ENCODE measurements around the gene CD2AP. TPM values are rescaled to one million over a fixed set of nuclear protein-coding genes. Genes with fewer than 3 reads are reported as not detected.

Gene CD2AP
- total RNA-seq, 4 donors from 2014 or later = 23.4 to 33.9 (median 30.4) TPM

GRCh38 chr6:47453372-47453936 is 24.1 kb upstream of the CD2AP start:
- no peak for TF ChIP-seq POLR2A (IDR thresholded peaks at IDR 0.05)
- no peak for TF ChIP-seq CTCF (IDR thresholded peaks at IDR 0.05)
- DNase-seq = no peak
- 84 to 89% methylated on average over 4 of the region's 4 CpGs for WGBS, 2 donors
- H3K4me1 ChIP-seq = no peaks in the 10 kb centered on the region
- no peak overlapping the region for H3K4me3 ChIP-seq
- intact Hi-C loops (cut with DNase I) = no loop called here
- no peaks in the 10 kb centered on the region for H3K9me3 ChIP-seq
- H3K36me3 ChIP-seq = no peaks in the 10 kb centered on the region
- no peak overlapping the region for H3K27ac ChIP-seq
- no peaks in the 10 kb centered on the region for H3K27me3 ChIP-seq

- Histone ChIP-seq H3K4me3 (no peak overlapping the region), H3K27me3 (no peaks in the 10 kb centered on the region), H3K36me3 (no peaks in the 10 kb centered on the region), H3K9me3 (no peaks in the 10 kb centered on the region), H3K27ac (no peak overlapping the region), H3K4me1 (no peaks in the 10 kb centered on the region)
- intact Hi-C loops (cut with DNase I) = no loop called here
- 84 to 85% methylated on average over 6 of the region's 6 CpGs for WGBS, 2 donors
- TF ChIP-seq POLR2A (IDR thresholded peaks at IDR 0.05) = no peak
- TF ChIP-seq CTCF (IDR thresholded peaks at IDR 0.05) = no peak
- no peak for DNase-seq
Observed at GRCh38 chr6:47454713-47455396, 22.7 kb upstream of the CD2AP start.

- Histone ChIP-seq H3K4me3 (no peak overlapping the region), H3K27ac (no peak overlapping the region), H3K4me1 (no peaks in the 10 kb centered on the region), H3K36me3 (no peaks in the 10 kb centered on the region), H3K9me3 (no peaks in the 10 kb centered on the region), H3K27me3 (no peaks in the 10 kb centered on the region)
- TF ChIP-seq POLR2A (IDR thresholded peaks at IDR 0.05) (no peak), CTCF (IDR thresholded peaks at IDR 0.05) (no peak)
- intact Hi-C loops (cut with DNase I) = no loop called here
- 68 to 69% methylated on average over 4 of the region's 4 CpGs for WGBS, 2 donors
- DNase-seq = no peak
Observed at GRCh38 chr6:47455533-47456209, 21.9 kb upstream of the CD2AP start.

- H3K4me1 ChIP-seq = no peaks in the 10 kb centered on the region
- no peak overlapping the region for H3K4me3 ChIP-seq
- intact Hi-C loops (cut with DNase I) = no loop called here
- no peaks in the 10 kb centered on the region for H3K36me3 ChIP-seq
- H3K27me3 ChIP-seq = no peaks in the 10 kb centered on the region
- TF ChIP-seq POLR2A (IDR thresholded peaks at IDR 0.05) (no peak), CTCF (IDR thresholded peaks at IDR 0.05) (no peak)
- H3K27ac ChIP-seq = no peak overlapping the region
- no peaks in the 10 kb centered on the region for H3K9me3 ChIP-seq
- no peak for DNase-seq
- 41 to 51% methylated on average over 2 of the region's 2 CpGs for WGBS, 2 donors
Observed at GRCh38 chr6:47456536-47456975, 21.0 kb upstream of the CD2AP start.

- no peaks in the 10 kb centered on the region for H3K27me3 ChIP-seq
- DNase-seq = no peak
- no peaks in the 10 kb centered on the region for H3K4me1 ChIP-seq
- 92 to 100% methylated on average over 2 of the region's 2 CpGs for WGBS, 2 donors
- H3K4me3 ChIP-seq = no peak overlapping the region
- H3K9me3 ChIP-seq = no peaks in the 10 kb centered on the region
- TF ChIP-seq CTCF (IDR thresholded peaks at IDR 0.05) = no peak
- no peak for TF ChIP-seq POLR2A (IDR thresholded peaks at IDR 0.05)
- no peak overlapping the region for H3K27ac ChIP-seq
- intact Hi-C loops (cut with DNase I) = no loop called here
- no peaks in the 10 kb centered on the region for H3K36me3 ChIP-seq
Observed at GRCh38 chr6:47457370-47457769, 20.2 kb upstream of the CD2AP start.
